NB4 (cell line): ENCODE results near the gene ARHGAP26.

Source experiments
- CTCF ChIP-seq: IDR thresholded peaks from one replicate; pipeline ENCODE4 v1.5.1; 2012; ENCODE audit warnings: low read depth, low read length
- MYC ChIP-seq: IDR thresholded peaks from 2 replicates; pipeline ENCODE4 v1.6.1; 2011; ENCODE audit warnings: low read depth, low read length

DNA sequence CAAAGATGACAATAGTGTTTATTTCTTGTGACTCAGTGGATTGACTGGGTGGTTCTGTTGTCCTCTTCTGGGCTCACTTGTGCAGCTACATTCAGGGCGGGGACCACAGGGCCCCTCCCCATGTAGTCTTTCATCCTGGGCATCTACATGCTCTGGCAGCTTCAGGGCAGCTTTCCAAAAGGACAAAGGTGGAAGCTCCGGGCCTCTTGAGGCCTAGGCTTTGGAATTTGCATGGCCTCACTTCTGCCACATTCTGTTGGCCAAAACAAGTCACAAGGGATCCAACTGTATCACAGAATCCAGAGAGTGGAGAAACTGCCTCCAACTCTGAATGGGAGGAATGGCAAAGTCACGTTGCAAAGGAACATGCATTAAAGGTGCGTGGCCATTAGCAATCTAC lies 64.3 kb downstream of the ARHGAP26 start:
- no peak for TF ChIP-seq CTCF
- no peak for TF ChIP-seq MYC
